HG02973 (cell line): ENCODE measurements around the gene TLCD1.
"Not testable (repeated sequence)": the region's sequence is repeated elsewhere in the genome, so short reads cannot be mapped to it uniquely, and the experiment has no call there.

Source experiments
- ATAC-seq: cut with Tn5 transposase; IDR thresholded peaks from one replicate; pipeline ENCODE4 v1.9.1; 2021; ENCODE audit warnings: moderate library complexity; ENCODE audit not compliant: unreplicated experiment

TLCD1 gene

DNA sequence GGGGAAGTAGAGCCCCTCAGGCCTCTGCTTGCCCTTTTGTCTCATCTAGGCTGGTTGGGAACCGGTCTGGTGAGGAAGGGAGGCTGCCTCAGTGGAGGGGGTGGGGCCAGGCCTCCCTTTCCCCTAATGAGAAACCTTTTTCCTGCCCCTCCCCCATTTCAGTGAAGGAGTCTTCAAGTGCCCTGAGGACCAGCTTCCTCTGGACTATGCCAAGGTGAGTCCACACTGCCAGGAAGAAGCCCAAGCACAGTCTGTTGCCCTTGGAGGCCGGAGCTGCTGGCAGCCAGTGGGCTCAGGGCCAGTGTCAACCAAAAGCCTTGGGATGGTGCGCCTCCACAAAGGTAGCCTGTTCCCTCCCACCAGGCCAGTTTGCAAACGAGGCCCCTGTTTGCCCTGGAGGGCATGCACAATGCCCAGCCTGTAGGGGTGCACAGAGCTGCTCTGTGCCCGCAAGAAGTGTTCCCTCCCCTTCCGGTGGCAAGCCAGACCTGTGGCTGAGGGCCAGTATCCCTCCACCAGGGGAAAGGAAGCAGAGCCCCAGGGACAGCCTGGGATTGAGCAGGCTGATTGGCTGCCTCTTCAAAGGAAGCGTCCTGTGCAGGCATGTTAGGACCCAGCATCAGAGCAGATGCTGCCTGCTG lies 21.1 kb upstream of the TLCD1 start:
- ATAC-seq: no peak

DNA sequence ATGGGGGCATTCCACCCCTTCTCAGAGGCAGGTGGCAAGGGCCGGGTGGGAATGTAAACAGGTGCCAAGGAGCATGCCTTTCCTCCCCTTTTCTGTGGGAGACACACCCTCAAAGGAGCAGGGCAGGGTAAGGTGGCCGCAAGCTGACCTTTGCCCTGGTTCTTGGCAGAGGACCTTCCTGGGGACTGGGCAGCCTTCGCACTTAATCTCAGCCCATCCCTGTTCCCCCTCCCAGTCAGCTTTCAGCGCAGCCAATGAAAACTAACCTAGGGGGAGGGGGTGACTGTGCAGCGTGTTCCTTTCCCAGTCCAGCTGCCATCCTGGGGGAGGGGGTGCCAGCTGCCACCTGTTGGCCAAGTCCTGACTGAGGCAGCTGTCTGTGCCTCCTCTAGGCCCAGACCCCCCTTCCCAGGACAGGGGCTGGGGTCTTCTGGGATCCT lies 20.6 kb upstream of the TLCD1 start:
- ATAC-seq: no peak

DNA sequence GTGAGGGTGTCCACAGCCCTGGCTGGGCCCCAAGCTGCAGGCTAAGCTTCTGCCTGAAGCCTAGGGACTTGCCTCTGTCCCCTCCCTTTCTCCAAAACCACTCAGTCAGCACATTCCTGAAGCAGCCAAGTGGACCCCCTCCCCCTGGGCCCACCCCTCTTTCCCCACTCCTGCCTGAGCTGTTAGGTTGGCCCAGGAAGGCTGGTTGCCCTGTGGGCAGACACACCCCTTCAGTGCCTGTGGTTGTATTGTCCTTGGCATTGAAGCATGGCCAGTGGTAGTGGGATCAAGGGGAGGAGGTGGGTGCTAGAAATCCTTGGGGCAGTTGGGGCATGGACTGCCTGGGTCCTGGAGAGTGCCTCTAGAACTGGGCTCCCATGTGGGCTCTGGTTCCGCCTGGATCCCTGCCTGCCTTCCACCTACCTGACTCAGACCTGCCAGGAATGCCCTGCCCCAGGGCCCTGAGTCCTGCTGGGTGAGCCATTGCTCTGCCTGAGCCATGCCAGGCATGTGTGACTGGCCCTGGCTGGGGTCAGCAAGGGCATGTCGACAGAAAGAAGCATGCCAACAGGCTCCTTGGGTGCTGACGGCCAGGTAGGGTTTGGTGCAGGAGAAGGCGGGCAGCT lies 19.9 kb upstream of the TLCD1 start:
- ATAC-seq: no peak

DNA sequence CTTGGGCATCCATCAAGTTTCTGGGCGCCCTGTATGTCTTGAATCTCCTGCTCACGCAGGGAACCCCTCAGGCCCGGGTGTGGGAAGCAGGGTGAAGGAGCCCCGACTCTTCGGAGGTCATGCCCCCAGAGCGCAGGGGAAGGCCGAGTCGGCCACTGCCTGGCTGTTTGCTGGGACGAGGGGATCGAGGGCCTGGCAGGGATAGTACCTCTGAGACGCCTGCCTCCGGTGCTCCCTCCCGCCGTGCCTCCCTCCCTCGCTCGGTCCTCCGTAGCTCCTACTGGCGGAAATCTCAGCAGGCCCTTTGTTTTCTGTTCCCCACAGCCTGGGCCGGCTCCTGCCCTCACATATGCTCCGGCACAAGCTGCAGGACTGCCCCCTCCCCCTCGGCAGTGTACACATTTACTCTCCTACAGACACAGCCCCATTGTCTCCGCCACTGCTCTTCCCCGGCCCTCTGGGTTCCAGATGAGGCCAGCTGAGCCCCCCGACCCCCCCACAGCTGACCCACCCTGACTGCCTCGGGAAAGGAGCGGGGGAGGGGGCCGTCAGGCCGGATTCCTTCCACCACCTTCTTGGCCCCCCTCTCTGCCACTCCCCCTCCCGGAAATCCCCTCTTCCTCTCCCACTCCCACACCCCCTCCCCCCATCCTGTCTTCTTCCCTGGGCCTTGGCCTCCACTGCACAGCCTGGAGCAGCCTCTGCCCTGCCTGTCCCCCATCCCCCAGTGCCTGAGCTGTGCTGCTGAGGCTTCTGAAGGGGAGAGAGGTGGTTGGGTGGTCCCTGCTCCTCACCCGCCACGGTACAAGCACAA lies 19.1 kb upstream of the TLCD1 start:
- no peak for ATAC-seq

DNA sequence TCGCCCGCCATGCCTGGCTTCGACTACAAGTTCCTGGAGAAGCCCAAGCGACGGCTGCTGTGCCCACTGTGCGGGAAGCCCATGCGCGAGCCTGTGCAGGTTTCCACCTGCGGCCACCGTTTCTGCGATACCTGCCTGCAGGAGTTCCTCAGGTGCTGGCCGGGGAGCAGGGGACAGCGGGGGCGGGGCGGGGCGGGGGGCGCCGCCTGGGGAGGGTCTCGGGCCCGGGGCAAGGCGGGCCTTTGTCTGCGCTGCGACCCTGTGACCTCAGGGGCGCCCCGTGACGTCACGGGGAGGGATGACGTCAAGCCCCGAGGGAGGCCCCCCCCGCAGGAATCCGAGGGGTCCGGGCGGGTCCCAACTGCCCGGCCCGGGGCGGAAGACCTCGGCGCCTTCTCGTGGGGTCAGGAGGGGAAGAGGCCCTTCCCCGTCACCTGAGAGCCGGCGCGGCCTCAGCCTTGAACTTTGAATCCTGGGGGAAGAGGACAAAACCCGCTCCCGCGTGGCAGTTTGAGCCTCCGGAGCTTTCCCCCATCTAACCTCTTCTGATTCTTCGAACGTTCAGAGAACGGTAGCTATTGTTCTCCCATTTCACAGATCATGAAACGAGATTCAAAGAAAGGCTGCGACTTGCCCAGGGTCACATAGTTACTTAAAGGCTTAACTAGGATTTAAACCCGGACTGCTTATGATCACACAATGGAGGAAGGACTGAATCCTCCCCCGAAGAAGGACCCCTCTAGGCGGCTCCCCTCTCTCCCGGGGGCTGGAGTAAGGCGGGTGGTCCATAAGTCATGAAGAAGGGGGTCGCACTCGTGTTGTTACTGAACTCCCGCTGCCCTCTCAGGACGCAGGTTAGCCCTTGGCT lies 18.3 kb upstream of the TLCD1 start:
- ATAC-seq: peak; percentile 28

DNA sequence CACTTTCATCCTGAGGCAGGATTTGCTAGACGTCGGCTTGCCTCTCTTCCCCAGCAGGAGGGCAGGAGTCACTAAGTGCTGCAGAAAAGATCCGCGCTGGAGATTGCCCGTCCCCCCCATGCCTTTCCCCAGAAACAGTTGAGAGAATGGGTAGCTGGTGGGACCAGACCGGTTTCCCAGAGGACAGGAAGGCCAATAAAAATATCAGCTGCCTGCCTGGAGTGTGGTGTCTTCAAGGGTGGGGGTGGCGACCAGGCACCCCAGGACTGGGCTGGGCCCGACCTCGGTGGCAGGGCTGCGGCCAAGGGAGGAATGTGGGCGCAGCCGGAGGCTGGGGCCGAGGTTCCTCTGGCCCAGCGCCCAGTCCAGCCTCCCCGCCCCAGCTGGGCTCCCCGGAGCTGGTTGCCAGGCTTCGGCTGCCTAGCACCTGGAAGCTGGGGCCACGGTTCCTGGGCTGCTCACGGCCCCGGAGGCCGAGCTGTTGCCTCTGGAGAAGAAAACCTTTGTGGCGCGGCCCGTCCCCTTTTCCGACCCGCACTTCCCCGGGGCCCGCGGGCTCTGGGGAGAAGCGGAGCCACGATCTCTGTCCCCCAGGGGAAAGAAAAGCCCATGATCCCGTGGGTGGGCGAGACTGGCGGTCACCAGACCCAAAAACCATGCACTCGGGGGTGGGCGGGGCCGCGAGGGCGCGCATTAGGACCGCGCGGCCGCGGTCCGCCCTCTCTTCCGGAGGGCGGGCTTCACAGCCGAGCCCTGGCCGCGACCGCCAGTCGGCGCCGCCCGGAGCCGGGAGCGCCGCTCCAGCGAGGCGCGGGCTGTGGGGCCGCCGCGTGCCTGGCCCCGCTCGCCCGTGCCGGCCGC lies 17.4 kb upstream of the TLCD1 start, which contains the start of gene TRAF4:
TSS of gene TRAF4 (plus strand) at position 769 of the 861 bp plus-strand sequence. CDS start 102 bp downstream, outside the sequence.
- ATAC-seq: peak; percentile 60

DNA sequence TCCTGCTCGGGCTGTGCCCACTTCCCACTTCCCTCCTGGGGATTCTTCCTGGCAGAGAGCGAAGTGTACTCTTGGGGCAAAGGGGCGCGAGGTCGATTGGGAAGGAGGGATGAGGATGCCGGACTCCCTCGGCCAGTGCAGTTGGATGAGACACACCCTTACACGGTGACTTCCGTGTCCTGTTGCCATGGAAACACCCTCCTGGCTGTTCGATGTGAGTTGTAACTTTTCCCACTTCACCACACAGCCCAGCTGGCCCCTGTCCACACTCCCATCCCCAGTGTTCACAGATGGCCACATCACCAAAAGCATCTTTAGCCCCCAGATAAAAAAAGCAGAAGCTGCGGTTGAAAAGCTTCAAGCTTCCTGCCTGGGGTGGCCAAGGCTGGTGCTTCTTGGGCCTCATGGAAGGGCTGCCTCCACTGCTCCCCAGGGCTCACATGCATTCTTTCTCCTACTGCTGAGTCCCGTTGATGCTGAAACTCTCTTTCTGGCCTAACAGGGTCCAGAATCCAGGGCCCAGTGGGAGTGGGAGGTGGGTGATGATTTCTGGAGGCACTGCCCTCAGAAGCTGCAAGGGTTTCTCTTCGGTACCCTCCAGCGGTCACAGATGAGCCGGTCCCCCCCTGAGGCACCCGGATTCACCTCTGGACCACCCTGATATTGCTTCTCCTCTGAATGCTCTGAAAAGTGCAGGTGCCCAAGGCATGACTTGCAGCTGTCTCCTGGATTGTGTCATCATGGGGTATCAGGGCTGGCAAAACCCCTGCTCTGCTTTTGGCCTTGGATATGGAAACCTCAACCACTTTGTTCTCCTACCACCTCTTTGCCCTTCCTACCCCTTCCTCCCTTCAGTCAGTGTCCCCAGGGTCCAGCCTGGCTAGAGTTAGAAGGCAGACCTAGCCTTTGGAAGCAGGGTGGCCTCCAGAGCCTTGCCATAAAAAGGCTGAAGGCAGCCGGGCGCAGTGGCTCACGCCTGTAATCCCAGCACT lies 15.6 kb upstream of the TLCD1 start:
- ATAC-seq: no peak

DNA sequence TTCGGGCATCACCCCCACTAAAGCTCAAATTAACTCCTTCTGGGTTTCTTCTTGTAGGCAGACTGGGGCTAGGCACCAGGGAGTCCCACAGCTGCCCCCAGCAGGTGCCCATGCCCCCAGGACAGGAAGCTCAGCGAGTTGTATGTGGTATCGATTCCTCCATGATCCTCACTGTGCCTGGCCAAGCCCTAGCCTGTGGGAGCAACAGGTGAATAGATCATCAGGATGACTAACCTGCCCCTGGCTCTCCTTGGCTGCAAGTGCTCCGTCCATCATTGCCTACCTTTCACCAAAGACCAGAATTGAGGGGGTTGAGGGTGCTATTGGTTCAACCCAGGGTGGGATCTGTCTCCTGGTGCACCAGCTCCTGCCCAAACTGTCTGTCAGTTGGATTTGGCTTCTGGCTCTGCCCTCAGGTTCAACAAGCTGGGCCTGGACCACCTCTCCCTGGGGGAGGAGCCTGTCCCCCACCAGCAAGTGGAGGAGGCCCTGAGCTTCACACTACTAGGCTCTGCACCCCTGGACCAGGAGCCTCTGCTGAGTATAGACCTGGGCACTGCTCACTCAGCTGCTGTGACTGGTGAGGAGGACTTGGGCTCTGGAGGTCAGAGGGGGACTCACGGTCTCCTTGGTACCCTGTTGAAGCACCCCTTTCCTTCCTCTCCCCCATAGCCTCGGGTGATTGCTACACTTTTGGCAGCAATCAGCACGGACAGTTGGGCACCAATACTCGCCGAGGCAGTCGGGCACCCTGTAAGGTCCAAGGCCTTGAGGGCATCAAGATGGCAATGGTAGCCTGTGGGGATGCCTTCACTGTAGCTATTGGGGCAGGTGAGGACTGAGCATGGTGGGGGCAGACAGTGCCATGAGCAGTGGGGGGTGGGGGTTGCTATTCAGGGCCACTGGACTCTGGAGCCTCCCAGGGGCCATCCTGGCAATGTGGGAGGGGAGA lies 14.6 kb upstream of the TLCD1 start:
- no peak for ATAC-seq

DNA sequence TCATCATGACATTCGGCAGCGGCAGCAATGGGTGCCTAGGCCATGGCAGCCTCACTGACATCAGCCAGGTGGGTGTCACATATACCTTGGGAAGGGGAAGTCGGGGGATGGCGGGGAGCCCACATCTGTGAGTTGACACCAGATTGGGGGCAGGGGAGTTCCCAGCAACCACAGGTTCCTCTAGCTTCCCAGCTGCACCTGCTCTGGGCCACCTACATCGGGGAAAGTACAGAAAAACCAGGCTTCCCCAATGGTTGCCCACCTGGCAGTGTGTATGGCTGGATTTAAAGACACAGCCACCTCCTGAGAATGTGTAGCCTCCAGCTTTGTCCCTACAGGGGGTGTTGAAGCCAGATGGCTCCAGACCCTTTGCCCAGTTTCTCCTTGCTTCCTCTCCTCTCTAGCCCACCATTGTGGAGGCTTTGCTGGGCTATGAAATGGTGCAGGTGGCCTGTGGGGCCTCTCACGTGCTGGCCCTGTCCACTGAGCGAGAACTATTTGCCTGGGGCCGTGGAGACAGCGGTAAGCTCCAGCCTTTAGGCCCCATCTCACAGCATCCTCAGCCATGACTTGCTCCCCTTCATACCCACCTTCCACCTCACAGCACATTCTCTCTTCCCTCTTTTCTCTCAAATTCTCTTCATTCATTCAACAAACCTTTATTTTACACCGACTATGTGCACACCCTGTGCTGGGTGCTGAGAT lies 12.8 kb upstream of the TLCD1 start:
- peak; percentile 27 for ATAC-seq

DNA sequence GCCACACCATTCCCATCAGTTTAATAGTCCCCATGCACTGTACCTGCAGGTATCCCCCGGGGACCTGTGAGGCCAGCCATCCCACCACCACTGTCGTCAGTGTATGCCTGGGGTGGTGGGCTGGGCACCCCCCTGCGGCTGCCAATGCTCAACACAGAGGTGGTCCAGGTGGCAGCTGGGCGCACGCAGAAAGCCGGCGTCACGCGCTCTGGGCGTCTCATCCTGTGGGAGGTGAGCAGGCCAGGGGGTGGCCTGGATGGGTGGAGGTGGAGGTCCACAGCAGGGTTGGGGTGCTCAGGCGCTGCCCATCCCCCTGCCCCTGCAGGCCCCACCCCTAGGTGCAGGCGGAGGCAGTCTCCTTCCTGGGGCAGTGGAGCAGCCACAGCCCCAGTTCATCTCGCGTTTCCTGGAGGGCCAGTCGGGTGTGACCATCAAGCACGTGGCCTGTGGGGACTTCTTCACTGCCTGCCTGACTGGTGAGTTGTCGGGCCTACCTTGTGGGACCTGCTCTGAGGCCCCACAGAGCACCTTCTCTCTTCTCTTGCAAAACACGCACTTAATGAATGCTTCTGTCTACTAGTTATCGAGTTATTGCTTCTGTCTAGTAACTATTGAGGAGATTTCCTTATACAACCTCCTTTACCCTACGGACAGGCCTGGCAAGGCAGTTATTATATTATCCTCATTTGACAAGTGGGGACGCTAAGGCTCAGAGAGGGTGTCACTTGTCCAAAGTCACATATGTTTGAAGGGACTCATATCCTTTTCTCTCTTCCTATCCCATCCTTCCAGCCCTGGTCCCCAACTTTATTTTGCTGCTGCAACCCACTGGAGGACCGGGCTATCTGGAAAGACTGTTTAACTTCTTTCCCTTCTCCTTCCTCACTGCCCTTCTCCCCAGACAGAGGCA lies 12.0 kb upstream of the TLCD1 start:
- peak; percentile 41 for ATAC-seq

DNA sequence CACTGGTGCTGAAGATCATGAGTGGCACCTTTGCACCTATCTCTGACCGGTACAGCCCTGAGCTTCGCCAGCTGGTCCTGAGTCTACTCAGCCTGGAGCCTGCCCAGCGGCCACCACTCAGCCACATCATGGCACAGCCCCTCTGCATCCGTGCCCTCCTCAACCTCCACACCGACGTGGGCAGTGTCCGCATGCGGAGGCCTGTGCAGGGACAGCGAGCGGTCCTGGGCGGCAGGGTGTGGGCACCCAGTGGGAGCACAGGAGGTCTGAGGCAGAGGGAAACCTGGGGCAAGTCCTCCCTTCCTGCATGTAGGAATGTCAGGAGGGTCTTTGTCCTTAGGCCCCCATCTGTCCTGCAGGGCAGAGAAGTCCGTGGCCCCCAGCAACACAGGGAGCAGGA lies 11.3 kb upstream of the TLCD1 start:
- no peak for ATAC-seq

DNA sequence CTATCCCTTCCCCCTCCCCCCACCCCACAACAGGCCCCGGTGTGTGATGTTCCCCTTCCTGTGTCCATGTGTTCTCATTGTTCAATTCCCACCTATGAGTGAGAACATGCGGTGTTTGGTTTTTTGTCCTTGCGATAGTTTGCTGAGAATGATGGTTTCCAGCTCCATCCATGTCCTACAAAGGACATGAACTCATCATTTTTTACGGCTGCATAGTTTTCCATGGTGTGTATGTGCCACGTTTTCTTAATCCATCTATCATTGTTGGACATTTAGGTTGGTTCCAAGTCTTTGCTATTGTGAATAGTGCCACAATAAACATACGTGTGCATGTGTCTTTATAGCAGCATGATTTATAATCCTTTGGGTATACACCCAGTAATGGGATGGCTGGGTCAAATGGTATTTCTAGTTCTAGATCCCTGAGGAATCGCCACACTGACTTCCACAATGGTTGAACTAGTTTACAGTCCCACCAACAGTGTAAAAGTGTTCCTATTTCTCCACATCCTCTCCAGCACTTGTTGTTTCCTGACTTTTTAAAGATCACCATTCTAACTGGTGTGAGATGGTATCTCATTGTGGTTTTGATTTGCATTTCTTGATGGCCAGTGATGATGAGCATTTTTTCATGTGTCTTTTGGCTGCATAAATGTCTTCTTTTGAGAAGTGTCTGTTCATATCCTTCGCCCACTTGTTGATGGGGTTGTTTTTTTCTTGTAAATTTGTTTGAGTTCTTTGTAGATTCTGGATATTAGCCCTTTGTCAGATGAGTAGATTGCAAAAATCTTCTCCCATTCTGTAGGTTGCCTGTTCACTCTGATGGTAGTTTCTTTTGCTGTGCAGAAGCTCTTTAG lies 10.1 kb upstream of the TLCD1 start:
- ATAC-seq: not testable (repeated sequence)

DNA sequence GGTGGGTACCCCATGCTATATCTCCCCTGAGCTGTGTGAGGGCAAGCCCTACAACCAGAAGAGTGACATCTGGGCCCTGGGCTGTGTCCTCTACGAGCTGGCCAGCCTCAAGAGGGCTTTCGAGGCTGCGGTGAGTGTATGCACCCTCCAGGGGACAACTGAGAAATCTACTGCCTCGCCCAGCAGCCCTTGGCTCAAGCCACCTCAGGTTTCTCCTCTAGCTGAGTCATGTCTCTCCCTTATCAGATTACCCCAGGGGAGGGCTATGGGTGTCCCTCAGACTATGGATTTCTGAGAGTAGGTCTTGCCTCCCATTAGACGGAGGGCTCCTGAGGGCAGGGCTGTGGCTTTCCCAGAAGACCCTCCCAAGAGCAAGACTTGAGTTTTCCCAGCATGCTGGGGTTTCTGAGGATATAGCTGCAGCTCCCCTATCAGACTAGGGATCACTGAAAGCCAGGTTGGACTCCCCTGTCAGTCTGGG lies 9.2 kb upstream of the TLCD1 start:
- ATAC-seq: no peak

DNA sequence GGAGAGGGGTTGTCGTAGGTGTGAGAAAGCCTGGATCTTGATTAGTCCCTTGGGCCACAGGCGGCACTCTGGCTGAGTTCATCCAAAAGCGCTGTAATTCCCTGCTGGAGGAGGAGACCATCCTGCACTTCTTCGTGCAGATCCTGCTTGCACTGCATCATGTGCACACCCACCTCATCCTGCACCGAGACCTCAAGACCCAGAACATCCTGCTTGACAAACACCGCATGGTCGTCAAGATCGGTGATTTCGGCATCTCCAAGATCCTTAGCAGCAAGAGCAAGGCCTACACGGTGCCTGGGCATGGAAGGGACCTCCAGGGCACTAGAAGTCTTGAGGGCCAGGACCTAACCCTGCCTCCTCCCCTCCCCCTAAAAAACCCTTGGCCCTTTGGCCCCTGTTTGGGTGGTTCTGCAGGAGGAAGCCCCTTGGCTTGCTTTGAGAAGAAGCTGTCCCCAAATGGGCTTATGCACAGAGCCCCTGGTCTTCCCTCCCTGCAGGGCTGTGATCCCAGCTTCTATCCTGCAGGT lies 8.7 kb upstream of the TLCD1 start:
- no peak for ATAC-seq

DNA sequence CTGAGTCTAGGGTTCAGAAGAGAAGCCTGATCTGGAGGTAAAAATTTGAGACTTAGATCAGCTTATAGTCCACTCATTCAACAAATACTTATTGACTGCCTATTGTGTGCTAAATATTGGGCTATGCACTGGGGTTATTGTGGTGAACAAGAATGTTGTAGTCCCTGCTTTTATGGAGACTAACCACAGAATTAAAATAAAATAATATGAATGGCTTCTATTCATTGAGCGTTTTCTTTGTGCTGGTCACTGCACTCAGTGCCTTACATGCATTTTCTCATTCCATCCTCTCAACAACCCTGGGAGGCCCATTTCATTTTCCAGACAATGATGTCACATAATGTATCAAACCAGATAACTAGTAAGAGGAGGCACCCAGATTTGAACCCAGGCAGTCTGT lies 7.3 kb upstream of the TLCD1 start:
- no peak for ATAC-seq
